Stimulated activated CD8-positive, alpha-beta memory T cell treated with anti-CD3 and anti-CD28 coated beads, Interleukin-15, amount 100 ng/mL, for 4 hours (primary cell): ENCODE measurements around the gene FRAT1.

Experiments used
- DNase-seq, 2 donors: peaks; one replicate each; pipeline ENCODE4 v3.0.0-alpha.2; 2020; ENCODE audit warnings: low read depth in 2 of 2

The FRAT1 gene

DNA sequence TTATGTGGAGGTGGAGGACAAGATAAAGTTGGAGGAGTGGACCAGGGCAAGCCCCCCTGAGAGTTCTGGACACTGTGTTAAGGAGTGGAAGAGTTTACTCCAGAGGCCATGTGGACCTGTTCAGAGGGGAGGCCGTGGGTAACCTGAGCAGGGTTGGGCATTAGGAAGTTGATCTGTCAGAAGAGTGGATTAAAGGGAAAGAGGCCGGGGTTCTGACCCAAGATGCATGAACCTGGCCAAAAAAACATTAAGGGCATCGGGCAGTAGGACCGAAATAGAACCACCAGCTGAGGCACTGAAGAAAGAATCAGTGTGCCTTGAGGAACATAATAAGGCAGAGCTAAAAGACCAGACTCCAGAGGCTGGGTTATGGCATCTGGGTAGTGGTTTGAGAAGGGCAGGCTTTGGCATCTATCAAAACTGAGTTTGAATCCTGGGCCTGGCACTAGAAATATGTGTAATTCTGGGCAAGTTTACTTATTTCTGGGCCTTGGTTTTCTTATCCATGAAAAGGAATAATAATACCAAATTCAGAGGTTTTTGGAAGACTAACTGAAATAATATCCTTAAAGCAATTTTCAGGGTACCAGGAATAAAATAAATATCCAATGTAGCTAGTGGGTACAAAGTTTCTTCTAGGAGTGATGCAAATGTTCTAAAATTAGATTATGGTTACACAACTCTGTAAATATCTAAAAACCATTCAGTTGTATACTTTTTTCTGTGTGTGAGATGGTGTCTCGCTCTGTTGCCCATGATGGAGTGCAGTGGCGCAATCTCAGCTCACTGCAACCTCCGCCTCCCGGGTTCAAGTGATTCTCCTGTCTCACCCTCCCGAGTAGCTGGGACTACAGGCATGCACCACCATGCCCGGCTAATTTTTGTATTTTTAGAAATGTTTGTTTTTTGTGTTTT lies 10.9 kb upstream of the FRAT1 start:
- DNase-seq, result no peak

DNA sequence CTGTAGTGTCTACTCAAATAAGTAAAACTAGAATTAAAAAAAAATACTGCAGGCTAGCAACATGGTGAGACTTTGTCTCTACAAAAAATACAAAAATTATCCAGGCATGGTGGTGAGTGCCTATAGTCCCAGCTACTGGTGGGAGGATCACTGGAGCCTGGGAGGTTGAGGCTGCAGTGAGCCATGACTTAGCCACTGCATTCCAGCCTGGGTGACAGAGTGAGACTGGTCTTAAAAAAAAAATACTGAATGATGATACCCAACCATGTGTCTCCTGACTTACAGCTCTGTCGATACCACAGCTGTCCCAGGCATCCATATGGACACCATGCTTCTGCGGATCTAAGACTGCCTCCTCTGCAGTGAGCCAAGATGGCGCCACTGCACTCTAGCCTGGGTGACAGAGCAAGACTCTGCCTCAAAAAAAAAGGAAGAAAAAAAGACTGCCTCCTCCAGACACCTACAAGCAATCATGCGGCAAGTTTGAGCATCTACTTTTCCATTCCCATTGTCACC lies 7.9 kb upstream of the FRAT1 start:
- DNase-seq, result no peak

DNA sequence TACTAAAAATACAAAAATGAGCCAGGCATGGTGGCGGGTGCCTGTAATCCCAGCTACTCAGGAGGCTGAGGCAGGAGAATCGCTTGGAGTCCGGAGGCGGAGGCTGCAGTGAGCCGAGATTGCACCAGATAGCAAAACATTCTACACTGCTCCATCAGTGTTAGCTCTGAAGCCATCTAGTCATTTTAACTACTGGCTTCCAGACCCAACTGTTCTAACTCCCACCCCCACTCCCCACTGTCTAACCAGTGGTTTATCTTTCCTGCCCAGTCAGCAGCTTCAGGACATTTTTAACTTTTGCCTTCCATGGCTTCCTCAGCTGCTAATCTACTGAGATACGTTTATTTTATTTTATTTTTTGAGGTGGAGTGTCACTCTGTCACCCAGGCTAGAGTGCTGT lies 6.2 kb upstream of the FRAT1 start:
- no peak for DNase-seq

DNA sequence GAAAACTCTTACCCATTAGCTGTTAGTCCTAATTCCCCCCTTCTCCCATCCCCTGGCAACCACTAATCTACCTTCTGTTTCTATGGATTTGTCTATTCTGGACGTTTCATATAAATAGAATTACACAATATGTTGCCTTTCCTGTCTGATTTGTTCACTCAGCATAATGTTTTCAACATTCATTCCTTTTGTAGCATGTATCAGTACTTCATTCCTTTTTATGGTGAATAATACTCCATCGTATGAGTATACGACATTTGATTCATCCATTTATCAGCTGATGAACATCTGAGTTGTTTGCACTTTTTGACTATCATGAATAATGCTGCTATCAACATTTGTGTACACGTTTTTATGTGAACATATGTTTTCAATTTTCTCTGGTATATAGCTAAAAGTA lies 4.4 kb upstream of the FRAT1 start:
- no peak for DNase-seq

DNA sequence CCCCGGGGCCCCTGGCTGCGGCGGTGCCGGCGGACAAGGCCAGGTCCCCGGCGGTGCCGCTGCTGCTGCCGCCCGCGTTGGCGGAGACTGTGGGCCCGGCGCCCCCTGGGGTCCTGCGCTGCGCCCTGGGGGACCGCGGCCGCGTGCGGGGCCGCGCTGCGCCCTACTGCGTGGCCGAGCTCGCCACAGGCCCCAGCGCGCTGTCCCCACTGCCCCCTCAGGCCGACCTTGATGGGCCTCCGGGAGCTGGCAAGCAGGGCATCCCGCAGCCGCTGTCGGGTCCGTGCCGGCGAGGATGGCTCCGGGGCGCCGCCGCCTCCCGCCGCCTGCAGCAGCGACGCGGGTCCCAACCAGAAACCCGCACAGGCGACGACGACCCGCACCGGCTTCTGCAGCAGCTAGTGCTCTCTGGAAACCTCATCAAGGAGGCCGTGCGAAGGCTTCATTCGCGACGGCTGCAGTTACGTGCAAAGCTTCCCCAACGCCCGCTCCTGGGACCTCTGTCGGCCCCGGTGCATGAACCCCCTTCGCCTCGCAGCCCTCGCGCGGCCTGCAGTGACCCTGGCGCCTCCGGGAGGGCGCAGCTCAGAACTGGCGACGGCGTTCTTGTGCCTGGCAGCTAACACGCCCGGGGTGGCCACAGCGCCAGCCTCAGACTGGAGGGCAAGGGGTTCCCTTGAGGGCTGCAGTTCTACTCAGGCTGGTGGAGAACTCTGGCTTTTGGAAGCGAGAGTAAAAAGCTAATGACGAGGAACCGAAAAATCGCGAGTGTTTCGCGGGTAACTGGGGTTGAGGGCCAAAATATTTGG lies 804 bp downstream of the FRAT1 start:
- DNase-seq, result peak; percentile 25 to 38

DNA sequence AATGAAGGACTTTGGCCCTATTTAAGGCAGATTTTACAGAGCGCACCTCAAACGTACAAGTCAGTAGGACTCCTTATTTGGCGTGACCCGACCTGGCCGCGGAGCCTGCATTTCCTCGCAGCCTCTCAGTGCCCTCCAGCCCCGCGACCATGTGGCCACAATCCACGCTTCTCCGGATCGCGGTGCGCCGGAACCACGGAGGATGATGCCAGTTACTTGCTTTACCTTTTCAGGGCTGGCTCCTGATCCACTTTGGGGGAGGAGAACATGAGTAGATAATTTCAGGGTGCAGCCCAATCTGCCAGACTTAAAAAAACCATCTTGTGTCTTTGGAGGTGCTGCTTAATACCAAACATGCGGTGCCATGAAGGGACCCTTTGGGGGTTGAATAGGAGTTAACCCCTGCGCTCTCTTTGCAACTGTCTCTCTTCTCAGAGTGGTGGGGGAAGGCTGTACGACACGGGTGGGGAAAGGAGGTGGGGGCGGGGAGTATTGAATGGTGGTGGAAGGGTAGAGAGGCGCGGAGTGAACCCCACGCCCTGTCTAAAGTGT lies 1.5 kb downstream of the FRAT1 start:
- no peak for DNase-seq

DNA sequence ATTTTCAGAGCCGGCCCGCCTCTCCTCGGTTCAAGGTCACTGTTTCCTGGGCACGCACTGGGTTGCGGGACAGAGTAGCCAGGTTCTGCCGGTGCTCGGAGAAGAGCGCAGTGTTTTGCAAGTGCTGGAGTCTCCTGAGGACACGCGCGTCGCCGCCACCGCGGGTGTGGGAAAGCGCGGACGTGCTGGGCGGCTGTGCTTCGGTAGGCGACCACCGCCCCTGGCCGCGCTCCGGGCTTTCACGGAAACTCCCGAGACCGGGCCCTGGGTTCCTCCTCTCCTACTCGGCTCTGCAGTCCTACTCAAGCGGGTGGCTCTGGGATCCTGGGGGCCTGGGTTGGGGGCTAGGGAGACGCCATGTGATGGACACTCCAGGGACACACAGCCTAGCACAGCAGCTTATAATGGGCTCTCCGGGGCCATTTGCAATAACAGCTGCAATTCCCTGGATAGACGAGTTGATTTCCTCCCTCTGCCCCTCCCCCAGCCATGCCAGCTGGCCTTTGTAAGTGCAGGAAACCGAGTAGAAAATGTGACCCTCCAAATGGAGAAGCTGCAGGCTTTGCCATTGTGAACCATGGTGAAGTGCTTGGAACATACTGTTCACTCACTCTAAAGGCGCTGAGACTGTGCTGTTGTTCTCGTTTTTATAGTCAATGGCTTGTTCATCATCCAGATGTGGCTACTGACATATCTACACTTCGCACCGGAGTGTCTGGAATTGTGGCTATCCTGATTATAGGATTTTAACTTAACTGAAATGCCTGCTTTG lies 2.1 kb downstream of the FRAT1 start:
- DNase-seq, result no peak

DNA sequence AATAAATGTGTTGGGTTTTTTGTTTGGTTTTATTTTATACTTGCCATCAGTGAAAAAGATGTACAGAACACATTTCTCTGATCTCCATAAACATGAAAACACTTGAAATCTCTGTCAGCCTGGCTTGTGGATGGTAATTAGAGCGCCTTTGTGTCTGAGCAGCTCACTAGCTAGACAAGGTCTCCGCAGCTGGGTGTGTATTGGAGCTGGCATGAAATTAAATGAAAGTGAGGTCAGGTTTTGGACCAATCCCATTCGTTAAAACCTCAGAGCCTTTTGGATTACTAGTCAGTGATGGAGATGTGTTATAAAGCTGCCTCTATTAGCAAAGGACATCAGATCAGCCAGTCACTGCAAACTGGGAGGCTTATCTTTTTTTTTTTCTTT lies 2.7 kb downstream of the FRAT1 start:
- no peak for DNase-seq

DNA sequence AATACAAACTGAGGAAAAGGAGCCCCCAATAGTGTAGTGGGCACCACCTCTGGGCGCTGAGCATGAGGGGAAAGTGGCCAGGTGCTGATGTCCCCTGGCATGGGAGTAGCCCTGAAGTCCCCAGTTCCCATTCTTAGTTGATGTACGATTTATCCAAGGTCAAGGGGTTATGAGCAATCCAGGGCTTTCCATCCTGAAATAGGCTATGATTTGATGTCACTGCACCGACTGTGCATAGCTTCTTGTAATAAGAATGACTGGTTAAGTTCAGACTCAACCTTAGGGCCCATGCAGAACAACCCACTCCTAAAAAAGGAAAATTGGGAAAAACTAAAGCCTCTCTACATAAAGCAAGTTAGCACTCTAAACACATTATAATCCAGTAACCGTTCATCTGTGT lies 4.4 kb downstream of the FRAT1 start:
- DNase-seq, result no peak

DNA sequence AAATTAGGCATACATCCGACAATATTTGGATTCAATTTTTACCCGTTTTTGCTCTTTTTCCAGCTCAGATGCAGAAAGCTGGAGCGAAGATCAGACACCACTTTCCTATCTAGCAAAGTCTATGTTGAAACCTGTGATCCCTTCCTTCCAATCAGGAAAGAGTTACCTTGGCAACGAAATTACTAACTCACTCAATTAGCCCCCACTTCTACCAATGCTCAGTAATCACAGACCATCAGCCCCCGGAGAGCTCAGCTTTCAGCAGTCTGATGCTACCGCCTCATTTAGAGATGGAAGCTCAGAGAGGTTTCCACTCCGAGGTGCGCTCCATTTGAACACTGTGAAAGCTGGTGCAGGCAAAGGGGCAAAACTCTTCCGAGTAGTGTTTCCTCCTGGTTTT lies 6.7 kb downstream of the FRAT1 start:
- DNase-seq, result no peak

DNA sequence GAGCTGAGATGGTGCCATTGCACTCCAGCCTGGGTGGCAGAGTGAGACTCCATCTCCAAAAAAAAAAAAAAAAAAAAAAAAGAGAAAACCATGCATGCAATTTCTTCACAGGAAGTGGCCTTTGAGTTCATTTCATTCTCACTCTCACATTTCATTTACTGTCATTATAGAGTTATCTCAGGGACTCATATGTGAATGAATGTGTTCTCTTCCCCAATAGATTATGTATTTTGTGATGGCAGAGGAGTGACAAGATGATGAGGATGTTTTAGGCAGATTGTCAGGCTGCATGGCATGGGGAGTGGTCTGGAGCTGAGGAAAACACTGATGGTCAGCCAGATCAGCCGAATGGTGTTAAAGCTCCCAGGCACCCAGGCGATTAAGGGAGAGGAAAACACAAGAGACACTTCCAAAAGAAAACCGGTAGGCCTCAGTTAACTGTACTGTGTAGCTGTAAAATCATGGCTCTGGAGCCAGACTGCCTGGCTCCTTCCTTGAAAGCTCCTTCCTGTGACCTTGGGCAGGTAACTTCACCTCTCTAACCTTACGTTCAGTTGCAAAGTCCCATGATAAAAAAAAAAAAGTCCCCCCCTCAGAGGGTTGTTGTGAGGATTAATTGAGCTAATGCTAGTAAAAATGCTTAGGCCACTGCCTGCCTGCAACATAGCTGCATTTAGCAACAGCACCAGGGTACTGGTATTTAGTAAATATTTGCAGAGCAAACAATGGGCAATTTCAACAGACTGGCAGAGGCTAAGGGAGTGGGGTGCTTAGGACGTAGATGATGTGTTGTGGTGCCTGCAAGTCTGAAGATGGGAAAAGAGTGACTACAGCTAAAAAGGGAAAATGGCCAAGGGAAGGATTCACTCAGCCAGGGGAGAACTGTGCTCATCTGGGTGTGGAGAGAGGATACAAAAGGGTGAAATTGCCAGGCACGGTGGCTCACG lies 8.6 kb downstream of the FRAT1 start:
- DNase-seq, result no peak

DNA sequence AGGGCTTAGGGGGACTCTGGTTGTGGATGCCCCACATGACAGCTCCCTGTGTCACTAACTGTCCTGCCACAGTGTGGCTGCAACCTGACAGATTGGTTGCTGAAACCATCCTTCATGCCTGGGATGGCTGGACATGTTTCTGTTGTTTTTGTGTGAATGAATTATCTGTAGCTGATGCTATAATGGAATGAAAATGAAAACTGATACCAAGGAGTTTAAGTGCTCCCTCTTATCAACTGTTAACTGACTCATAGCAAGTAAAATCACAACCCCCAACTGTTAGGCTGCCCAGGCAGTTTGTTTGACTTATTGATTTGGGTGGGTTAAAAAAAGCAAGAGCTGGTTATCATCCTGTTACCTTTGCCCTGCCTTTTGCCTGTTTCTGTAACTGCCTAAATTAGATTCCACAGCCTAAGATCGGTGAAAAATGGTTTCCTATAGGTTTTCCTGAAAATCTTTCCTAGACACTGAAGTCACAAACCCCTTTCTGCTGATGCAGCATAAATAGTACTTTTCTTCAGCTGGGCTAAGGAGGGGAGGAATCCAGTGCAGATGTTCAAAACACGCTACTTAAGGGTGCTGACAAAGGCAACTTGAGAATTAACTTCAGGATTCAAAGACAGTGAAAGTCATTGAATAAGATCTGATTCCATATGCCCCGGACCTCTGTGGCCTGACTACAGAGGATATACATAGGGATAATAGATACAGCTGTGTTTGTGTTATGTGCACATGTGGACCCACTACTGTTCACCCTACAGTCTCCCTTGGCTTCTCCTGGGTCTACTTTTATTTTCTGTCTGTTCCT lies 9.8 kb downstream of the FRAT1 start:
- no peak for DNase-seq

DNA sequence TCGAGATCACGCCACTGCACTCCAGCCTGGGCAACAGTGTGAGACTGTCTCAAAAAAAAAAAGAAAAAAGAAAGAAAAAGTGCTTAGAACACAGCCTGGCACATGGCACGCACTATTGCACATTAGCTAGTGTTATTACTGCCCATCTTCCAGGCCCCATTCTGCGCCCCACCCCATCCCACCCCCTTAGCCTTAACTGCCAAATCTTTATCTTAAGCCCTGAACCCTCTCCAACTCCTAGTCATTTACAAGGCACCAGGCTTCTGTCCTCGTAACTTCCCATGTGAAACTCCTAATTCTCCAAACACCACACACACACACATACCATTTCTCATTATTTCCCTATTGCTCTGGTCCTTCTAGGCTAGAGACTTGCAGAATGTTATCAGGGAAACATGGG lies 10.7 kb downstream of the FRAT1 start:
- no peak for DNase-seq

DNA sequence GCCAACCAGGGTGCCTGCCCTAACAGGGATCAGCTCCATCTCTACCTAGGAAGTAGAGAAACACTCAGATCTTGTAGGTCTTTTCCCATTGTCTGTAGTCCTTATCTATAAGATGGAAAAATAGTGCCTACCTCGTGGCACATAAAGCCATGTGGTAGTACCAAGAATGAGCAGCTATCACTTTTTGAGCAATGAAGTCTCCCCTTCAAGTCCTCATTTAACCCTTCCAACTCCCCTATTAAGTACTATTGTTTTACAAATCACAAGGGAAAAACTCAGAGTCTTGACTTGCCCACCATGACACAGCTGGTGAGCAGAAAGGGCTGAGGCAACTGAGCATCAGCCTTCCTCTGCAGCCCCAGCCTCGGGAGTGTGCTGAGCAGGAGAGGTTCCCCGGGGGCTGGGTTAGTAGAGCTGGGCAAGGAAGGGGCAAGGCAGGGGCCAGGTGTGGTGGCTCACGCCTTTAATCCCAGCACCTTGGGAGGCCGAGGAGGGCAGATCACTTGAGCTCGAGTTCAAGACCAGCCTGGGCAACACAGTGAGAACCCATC lies 12.2 kb downstream of the FRAT1 start:
- no peak for DNase-seq

DNA sequence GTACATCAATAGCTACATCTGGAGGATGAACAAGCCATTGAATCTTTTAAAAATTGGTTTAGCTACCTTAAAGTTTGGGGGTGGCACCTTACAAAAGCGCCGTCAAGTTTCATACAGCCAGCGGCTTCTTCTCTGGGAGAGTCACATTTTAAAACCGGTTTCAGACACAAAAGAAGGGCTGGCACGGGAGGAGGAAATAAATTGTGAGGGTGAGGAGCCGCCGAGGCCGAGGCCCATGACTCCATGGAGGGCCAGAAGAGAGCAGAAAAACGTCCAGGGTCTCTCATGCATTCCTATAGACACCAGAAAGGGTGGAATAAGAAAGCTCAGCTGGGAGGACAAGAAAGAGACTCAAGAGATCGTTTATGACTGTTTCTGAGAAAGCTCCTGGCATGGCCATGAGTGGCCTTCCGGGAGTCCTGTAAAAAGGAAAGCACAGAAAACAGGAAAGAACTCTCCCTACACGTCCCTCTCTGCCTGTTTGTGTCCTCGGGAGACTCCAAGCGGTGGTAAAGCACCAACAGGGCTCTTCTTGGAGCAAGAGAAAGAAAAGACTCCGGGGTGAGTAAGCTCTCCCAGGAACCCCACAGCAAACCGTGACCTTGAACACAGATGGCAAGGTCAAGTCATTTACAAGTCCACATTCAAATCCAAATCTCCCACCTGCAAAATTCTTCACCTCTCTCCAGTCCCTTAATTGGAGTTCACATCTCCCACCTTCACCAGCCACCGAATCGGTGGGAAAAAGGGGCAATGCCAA lies 13.7 kb downstream of the FRAT1 start:
- DNase-seq, result no peak

DNA sequence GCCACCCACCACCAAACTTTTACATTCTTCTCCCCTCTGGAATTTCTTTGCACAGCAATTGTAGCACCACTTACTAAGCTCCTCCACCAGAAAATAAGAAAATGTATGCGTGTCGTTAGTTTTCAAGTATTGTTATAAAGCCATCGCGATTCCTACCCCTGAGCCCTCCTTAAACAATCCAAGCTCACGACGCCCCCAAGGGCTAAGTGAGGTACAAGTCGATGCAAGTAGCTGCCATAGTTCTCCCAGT lies 14.2 kb downstream of the FRAT1 start:
- DNase-seq, result no peak

DNA sequence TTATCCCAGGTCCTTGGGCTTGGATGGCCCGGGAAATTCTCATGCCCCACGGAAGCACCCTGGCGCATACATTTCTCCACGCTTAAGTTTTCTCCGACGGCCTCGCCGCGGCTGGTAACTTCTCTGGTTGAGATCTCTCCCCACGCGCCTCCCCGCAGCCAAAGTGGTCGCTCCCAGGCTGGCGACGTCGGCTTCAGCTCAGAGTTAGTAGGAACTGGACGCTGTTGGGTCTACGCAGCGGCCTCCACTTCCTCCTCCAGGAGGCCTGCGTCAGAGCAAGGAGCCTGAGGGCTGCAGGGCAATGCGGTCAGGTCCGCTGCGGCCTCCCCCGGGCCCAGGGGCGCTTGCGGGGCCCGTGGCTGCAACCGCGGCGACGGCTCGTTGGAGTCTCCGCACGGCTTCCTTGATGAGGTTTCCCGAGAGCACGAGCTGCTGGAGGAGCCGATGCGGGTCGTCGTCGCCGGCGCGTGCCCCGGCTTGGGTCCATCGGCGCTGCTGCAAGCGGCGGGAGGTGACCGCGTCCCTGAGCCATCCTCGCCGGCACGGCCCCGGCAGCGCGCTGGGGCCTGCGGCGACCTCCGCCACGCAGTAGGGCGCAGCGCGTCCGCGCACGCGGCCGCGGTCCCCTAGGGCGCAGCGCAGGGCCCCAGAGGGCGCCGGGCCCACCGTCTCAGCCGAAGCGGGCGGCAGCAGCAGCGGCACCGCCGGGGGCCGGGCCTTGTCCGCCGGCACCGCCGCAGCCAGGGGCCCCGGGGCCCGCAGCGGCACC lies 14.7 kb downstream of the FRAT1 start:
- DNase-seq, result no peak
